ENCODE data around the gene DHCR7.

The DHCR7 gene

DNA sequence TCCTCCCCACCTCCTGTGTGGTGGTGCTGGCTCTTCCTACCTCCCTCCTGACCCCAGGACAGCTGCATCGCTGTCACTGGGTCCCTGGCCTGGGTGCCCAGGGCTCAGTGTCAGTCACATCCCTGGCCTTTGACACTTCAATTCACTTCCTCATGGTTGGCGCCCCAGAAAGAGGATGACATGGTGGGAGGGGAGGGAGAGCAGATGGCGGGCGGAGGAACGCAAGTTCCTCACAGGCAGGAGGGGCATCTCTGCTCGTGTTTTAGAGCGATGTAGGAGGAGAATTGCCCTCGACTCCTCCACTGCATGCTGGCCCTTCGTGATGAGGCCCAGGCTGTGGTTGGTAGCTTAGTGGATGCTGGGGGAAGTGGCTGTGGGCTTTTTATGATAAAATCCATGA is 43.7 kb upstream of the DHCR7 start:
- Histone ChIP-seq H3K27ac (ENCODE audit: low read depth, low read length) (no peak overlapping the region), H3K79me2 (ENCODE audit: insufficient read depth, low read length) (no peaks in the 10 kb centered on the region), H3K36me3 (ENCODE audit: low read length) (no peaks in the 10 kb centered on the region), H3F3A (ENCODE audit: insufficient read depth) (no peaks in the 10 kb centered on the region), H3K4me2 (ENCODE audit: low read depth, low read length, poor library complexity, severe bottlenecking) (no peak overlapping the region), H3K4me3 (ENCODE audit: insufficient read depth, low read length, poor library complexity, severe bottlenecking) (no peak overlapping the region), H3K9ac (ENCODE audit: low read length) (no peak overlapping the region), H2AFZ (ENCODE audit: low read depth, low read length, severe bottlenecking) (no peak overlapping the region), H3K9me2 (replicated peaks; ENCODE audit: insufficient read depth, low read length) (no peaks in the 10 kb centered on the region), H4K20me1 (ENCODE audit: low read depth, low read length) (no peaks in the 10 kb centered on the region), H3K27me3 (ENCODE audit: low read length) (no peaks in the 10 kb centered on the region), H3K9me3 (ENCODE audit: insufficient read depth, low read length) (no peaks in the 10 kb centered on the region)
- TF ChIP-seq, protein P1, sequence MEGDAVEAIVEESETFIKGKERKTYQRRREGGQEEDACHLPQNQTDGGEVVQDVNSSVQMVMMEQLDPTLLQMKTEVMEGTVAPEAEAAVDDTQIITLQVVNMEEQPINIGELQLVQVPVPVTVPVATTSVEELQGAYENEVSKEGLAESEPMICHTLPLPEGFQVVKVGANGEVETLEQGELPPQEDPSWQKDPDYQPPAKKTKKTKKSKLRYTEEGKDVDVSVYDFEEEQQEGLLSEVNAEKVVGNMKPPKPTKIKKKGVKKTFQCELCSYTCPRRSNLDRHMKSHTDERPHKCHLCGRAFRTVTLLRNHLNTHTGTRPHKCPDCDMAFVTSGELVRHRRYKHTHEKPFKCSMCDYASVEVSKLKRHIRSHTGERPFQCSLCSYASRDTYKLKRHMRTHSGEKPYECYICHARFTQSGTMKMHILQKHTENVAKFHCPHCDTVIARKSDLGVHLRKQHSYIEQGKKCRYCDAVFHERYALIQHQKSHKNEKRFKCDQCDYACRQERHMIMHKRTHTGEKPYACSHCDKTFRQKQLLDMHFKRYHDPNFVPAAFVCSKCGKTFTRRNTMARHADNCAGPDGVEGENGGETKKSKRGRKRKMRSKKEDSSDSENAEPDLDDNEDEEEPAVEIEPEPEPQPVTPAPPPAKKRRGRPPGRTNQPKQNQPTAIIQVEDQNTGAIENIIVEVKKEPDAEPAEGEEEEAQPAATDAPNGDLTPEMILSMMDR (IDR thresholded peaks at IDR 0.05; ENCODE audit: insufficient read depth, low read length, poor library complexity, severe bottlenecking): no peak
- no peak for TF ChIP-seq EZH2phosphoT487 (conservative IDR thresholded peaks at IDR 0.05; ENCODE audit: low read length)

GRCh38 chr11:71491531-71491930 is 43.3 kb upstream of the DHCR7 start:
- no peak overlapping the region for H2AFZ ChIP-seq (ENCODE audit: low read depth, low read length, severe bottlenecking)
- no peak for TF ChIP-seq EZH2phosphoT487 (conservative IDR thresholded peaks at IDR 0.05; ENCODE audit: low read length)
- TF ChIP-seq, protein P1 (IDR thresholded peaks at IDR 0.05; ENCODE audit: insufficient read depth, low read length, poor library complexity, severe bottlenecking): no peak
- no peaks in the 10 kb centered on the region for H3K27me3 ChIP-seq (ENCODE audit: low read length)
- no peaks in the 10 kb centered on the region for H3F3A ChIP-seq (ENCODE audit: insufficient read depth)
- H3K4me2 ChIP-seq (ENCODE audit: low read depth, low read length, poor library complexity, severe bottlenecking): no peak overlapping the region
- H3K79me2 ChIP-seq (ENCODE audit: insufficient read depth, low read length): no peaks in the 10 kb centered on the region
- no peak overlapping the region for H3K9ac ChIP-seq (ENCODE audit: low read length)
- H3K4me3 ChIP-seq (ENCODE audit: insufficient read depth, low read length, poor library complexity, severe bottlenecking): no peak overlapping the region
- no peaks in the 10 kb centered on the region for H3K9me2 ChIP-seq (replicated peaks; ENCODE audit: insufficient read depth, low read length)
- H3K36me3 ChIP-seq (ENCODE audit: low read length): no peaks in the 10 kb centered on the region
- no peaks in the 10 kb centered on the region for H4K20me1 ChIP-seq (ENCODE audit: low read depth, low read length)
- H3K27ac ChIP-seq (ENCODE audit: low read depth, low read length): no peak overlapping the region
- no peaks in the 10 kb centered on the region for H3K9me3 ChIP-seq (ENCODE audit: insufficient read depth, low read length)

- Histone ChIP-seq H3K9me3 (ENCODE audit: insufficient read depth, low read length) (no peaks in the 10 kb centered on the region), H3K9me2 (replicated peaks; ENCODE audit: insufficient read depth, low read length) (no peaks in the 10 kb centered on the region), H2AFZ (ENCODE audit: low read depth, low read length, severe bottlenecking) (no peak overlapping the region), H3K79me2 (ENCODE audit: insufficient read depth, low read length) (no peaks in the 10 kb centered on the region), H3K27me3 (ENCODE audit: low read length) (no peaks in the 10 kb centered on the region), H3F3A (ENCODE audit: insufficient read depth) (no peaks in the 10 kb centered on the region), H3K9ac (ENCODE audit: low read length) (no peak overlapping the region), H3K27ac (ENCODE audit: low read depth, low read length) (no peak overlapping the region), H3K36me3 (ENCODE audit: low read length) (no peaks in the 10 kb centered on the region), H3K4me3 (ENCODE audit: insufficient read depth, low read length, poor library complexity, severe bottlenecking) (no peak overlapping the region), H3K4me2 (ENCODE audit: low read depth, low read length, poor library complexity, severe bottlenecking) (no peak overlapping the region), H4K20me1 (ENCODE audit: low read depth, low read length) (no peaks in the 10 kb centered on the region)
- no peak for TF ChIP-seq EZH2phosphoT487 (conservative IDR thresholded peaks at IDR 0.05; ENCODE audit: low read length)
- TF ChIP-seq, protein P1 (IDR thresholded peaks at IDR 0.05; ENCODE audit: insufficient read depth, low read length, poor library complexity, severe bottlenecking): no peak
Observed at GRCh38 chr11:71490731-71491390, 42.7 kb upstream of the DHCR7 start.

Measured in SU-DHL-6 (cell line).